HG03565 (cell line): ENCODE measurements around the gene GATA5.

Source experiments
- ATAC-seq: cut with Tn5 transposase; IDR thresholded peaks from one replicate; pipeline ENCODE4 v1.9.1; 2021; ENCODE audit warnings: mild to moderate bottlenecking, moderate library complexity; ENCODE audit not compliant: unreplicated experiment

Gene GATA5

GRCh38 chr20:62418709-62419487, 56.9 kb downstream of the GATA5 start:
- no peak for ATAC-seq

- no peak for ATAC-seq
Observed at GRCh38 chr20:62417981-62418708, 57.6 kb downstream of the GATA5 start.

- no peak for ATAC-seq
Observed at GRCh38 chr20:62416651-62417637, 58.9 kb downstream of the GATA5 start.

- ATAC-seq, result no peak
Observed at GRCh38 chr20:62415354-62416111, 60.3 kb downstream of the GATA5 start.

GRCh38 chr20:62413896-62414481, 61.8 kb downstream of the GATA5 start:
- no peak for ATAC-seq
